K562 (cell line): Measurements from ENCODE around the gene FOXS1. TPM values are rescaled to one million over a fixed set of nuclear protein-coding genes. Genes with fewer than 3 reads are reported as not detected.

Experiments
- EGR1 ChIP-seq: fragments of 450-650 bp; conservative IDR thresholded peaks from 2 replicates; pipeline ENCODE4 v1.6.1; 2017; ENCODE audit warnings: mild to moderate bottlenecking
- ILK ChIP-seq: fragments of 450-650 bp; IDR thresholded peaks from 2 replicates; pipeline ENCODE4 v1.6.1; 2016; ENCODE audit warnings: missing genetic modification characterization, low read depth, mild to moderate bottlenecking, missing compliant biosample characterization, moderate library complexity, borderline replicate concordance
- RHOXF2B ChIP-seq: fragments of 250-450 bp; sonication (Bioruptor Pico); conservative IDR thresholded peaks from 2 replicates; pipeline ENCODE4 v1.5.1; 2021
- polyA plus RNA-seq, 8 experiments: library from polyadenylated mRNA; depleted of rRNA in 4 of 8; stranded (reverse) in 5 of 8; unstranded in 3 of 8; fragments of >200 nt; fragmentation: Nextera tagmentation in 2 of 8; fragmentation: Illumina TruSeq in 1 of 8; extraction: Ambion mirVana in 2 of 8; extraction: Trizol in 1 of 8; gene quantifications; 2 replicates each; pipeline versions ENCODE4 v1.2.1 to v1.2.3, GENCODE V29; 2011 to 2014; ENCODE audit warnings: inconsistent platforms in 1 of 8, missing spikeins in 1 of 8
- total RNA-seq, 7 experiments: library from RNA; depleted of rRNA in 6 of 7; stranded (reverse); fragments of >200 nt in 6 of 7; fragmentation: Illumina TruSeq in 2 of 7; extraction: Trizol in 2 of 7; gene quantifications; 2 replicates each; pipeline versions ENCODE4 v1.2.1 to v1.2.3, GENCODE V29; 2011 to 2021; ENCODE audit warnings: low replicate concordance in 1 of 7
- TF ChIP-seq, protein P1 (sequence below): fragments of 250-450 bp; sonication (Bioruptor Pico); IDR thresholded peaks from 2 replicates; pipeline ENCODE4 v1.4.0; 2020
- TF ChIP-seq, protein P2 (sequence below): sonication (generic); formaldehyde crosslinking; IDR thresholded peaks from 2 replicates; pipeline ENCODE4 v1.8.0; 2023; ENCODE audit warnings: mild to moderate bottlenecking, missing genetic modification reagents

FOXS1 gene
- total and polyA plus RNA-seq, 9 of the 15 experiments (the other 6 are each of a cell fraction or from before 2014, with no cell fraction given) = not detected

DNA sequence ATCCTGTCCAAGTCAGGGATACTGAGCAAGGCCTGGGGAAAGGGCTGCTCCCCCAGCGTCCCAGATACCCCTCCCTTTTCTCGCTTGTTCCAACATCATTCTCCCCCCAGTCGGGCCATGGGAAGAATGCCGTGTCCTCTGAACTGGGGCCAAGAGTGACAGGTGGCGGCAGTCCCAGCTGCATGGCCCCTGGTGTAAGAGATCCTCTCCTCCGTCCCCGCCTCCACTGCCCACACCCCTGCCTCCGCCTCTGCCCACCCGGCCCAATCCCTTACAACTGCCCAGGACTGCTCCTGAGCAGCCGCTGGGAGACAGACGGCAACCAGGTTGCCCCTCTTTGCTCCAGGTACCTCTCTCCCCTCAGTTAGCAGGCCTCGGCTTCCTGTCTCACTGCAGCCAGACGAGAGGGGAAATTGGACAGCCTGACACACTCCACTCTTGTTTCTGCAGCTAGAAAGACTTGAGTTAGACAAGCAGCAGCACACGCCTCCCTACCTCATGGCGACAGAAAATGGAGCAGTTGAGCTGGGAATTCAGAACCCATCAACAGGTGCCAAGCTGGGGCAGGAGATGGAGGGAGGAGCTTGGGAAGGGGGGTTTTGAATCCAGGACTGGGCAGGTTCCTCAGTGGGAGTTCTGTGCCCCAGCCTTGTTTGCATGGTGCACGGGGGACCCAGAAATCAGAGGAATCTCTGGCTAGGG, 26.2 kb downstream of the FOXS1 start, which contains the start of gene MYLK2 (continued):
- TF ChIP-seq, protein P1, sequence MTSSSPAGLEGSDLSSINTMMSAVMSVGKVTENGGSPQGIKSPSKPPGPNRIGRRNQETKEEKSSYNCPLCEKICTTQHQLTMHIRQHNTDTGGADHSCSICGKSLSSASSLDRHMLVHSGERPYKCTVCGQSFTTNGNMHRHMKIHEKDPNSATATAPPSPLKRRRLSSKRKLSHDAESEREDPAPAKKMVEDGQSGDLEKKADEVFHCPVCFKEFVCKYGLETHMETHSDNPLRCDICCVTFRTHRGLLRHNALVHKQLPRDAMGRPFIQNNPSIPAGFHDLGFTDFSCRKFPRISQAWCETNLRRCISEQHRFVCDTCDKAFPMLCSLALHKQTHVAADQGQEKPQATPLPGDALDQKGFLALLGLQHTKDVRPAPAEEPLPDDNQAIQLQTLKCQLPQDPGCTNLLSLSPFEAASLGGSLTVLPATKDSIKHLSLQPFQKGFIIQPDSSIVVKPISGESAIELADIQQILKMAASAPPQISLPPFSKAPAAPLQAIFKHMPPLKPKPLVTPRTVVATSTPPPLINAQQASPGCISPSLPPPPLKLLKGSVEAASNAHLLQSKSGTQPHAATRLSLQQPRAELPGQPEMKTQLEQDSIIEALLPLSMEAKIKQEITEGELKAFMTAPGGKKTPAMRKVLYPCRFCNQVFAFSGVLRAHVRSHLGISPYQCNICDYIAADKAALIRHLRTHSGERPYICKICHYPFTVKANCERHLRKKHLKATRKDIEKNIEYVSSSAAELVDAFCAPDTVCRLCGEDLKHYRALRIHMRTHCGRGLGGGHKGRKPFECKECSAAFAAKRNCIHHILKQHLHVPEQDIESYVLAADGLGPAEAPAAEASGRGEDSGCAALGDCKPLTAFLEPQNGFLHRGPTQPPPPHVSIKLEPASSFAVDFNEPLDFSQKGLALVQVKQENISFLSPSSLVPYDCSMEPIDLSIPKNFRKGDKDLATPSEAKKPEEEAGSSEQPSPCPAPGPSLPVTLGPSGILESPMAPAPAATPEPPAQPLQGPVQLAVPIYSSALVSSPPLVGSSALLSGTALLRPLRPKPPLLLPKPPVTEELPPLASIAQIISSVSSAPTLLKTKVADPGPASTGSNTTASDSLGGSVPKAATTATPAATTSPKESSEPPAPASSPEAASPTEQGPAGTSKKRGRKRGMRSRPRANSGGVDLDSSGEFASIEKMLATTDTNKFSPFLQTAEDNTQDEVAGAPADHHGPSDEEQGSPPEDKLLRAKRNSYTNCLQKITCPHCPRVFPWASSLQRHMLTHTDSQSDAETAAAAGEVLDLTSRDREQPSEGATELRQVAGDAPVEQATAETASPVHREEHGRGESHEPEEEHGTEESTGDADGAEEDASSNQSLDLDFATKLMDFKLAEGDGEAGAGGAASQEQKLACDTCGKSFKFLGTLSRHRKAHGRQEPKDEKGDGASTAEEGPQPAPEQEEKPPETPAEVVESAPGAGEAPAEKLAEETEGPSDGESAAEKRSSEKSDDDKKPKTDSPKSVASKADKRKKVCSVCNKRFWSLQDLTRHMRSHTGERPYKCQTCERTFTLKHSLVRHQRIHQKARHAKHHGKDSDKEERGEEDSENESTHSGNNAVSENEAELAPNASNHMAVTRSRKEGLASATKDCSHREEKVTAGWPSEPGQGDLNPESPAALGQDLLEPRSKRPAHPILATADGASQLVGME (CRISPR knock-in tag) = no peak
- TF ChIP-seq, protein P2, sequence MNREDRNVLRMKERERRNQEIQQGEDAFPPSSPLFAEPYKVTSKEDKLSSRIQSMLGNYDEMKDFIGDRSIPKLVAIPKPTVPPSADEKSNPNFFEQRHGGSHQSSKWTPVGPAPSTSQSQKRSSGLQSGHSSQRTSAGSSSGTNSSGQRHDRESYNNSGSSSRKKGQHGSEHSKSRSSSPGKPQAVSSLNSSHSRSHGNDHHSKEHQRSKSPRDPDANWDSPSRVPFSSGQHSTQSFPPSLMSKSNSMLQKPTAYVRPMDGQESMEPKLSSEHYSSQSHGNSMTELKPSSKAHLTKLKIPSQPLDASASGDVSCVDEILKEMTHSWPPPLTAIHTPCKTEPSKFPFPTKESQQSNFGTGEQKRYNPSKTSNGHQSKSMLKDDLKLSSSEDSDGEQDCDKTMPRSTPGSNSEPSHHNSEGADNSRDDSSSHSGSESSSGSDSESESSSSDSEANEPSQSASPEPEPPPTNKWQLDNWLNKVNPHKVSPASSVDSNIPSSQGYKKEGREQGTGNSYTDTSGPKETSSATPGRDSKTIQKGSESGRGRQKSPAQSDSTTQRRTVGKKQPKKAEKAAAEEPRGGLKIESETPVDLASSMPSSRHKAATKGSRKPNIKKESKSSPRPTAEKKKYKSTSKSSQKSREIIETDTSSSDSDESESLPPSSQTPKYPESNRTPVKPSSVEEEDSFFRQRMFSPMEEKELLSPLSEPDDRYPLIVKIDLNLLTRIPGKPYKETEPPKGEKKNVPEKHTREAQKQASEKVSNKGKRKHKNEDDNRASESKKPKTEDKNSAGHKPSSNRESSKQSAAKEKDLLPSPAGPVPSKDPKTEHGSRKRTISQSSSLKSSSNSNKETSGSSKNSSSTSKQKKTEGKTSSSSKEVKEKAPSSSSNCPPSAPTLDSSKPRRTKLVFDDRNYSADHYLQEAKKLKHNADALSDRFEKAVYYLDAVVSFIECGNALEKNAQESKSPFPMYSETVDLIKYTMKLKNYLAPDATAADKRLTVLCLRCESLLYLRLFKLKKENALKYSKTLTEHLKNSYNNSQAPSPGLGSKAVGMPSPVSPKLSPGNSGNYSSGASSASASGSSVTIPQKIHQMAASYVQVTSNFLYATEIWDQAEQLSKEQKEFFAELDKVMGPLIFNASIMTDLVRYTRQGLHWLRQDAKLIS = no peak
- TF ChIP-seq RHOXF2B (CRISPR knock-in tag) (no peak), EGR1 (no peak), ILK (no peak)
